ENCODE data around the gene DLGAP4. TPM values are rescaled to one million over a fixed set of nuclear protein-coding genes. Genes with fewer than 3 reads are reported as not detected.

DLGAP4 gene
- total and polyA plus RNA-seq, 9 of the 15 experiments (the other 6 are each of a cell fraction or from before 2014, with no cell fraction given): 0.31 to 34.1 (median 4.5) TPM

- no TSS peak for BruUV-seq (replicated peaks)
- FAIRE-seq (no peak), ATAC-seq (no peak), DNase-seq (ENCODE audit: extremely low read depth in 1 of 4, low spot score in 3 of 4) (no peak)
- WGBS (ENCODE audit: insufficient coverage, low coverage, missing lambda C conversion rate): 4% methylated on average over 11 of the region's 11 CpGs
- Histone ChIP-seq H3K36me3 (ENCODE audit: control insufficient read depth, insufficient read depth, low read length) (no peaks in the 10 kb centered on the region), H3K9ac (ENCODE audit: insufficient read depth in 1 of 2, low read depth in 2 of 2, low read length in 2 of 2) (no peak overlapping the region), H3K79me2 (ENCODE audit: control insufficient read depth, insufficient read depth, low read length) (no peaks in the 10 kb centered on the region), H3K4me3 (no peak overlapping the region), H4K20me1 (replicated peaks; ENCODE audit: control insufficient read depth, insufficient read depth, low read length) (peaks cover 13% of the 10 kb centered on the region), H3K4me2 (ENCODE audit: insufficient read depth, low read length) (no peak overlapping the region), H3K9me1 (ENCODE audit: control insufficient read depth, insufficient read depth, low read length) (no peaks in the 10 kb centered on the region), H3K4me1 (replicated peaks in 1 of 2; ENCODE audit: control insufficient read depth in 2 of 2, insufficient read depth in 2 of 2, low read length in 2 of 2) (no peaks in the 10 kb centered on the region), H3K9me3 (replicated peaks; ENCODE audit: control insufficient read depth, insufficient read depth, low read depth, low read length) (no peaks in the 10 kb centered on the region), H2AFZ (ENCODE audit: low read depth, low read length) (no peak overlapping the region), H3K27me3 (ENCODE audit: control insufficient read depth in 2 of 2, insufficient read depth in 2 of 2, low read length in 2 of 2) (peaks cover 20 to 45% of the 10 kb centered on the region in 2 experiments), H3K27ac (ENCODE audit: extremely low read depth, low read depth, low read length) (no peak overlapping the region)
- ChIA-PET CTCF (ENCODE audit: low intra/inter-chr PET ratio) (no interaction called here), POLR2A (interaction anchor here (0.6 kb wide), 2 partner anchors 16 to 41 kb away, joined by 3 read pairs; no protein-coding TSS in a partner anchor)
- intact Hi-C loops (cut with micrococcal nuclease) (no loop called here), in situ Hi-C loops (cut with MboI) (no loop called here)
- TF ChIP-seq ADNP (tag; IDR thresholded peaks at IDR 0.05) (0 out of 2 replicates have a peak, but pooled peaks have one; percentile 60), ZBTB8A (IDR thresholded peaks at IDR 0.05; ENCODE audit: partially characterized antibody) (no peak), KDM1A (IDR thresholded peaks at IDR 0.05) (peak; percentile 36 to 56; a peak in 3 of 4 replicates), E4F1 (CRISPR knock-in tag; IDR thresholded peaks at IDR 0.05; ENCODE audit: borderline replicate concordance) (no peak), POLR2AphosphoS5 (IDR thresholded peaks at IDR 0.05; ENCODE audit: control insufficient read depth, insufficient read depth, low read depth, low read length) (no peak), TCFL5 (CRISPR knock-in tag; conservative IDR thresholded peaks at IDR 0.05) (no peak), BCOR (IDR thresholded peaks at IDR 0.05) (peak; percentile 87), E2F1 (CRISPR knock-in tag; IDR thresholded peaks at IDR 0.05) (no peak), CBX3 (IDR thresholded peaks at IDR 0.05; ENCODE audit: borderline replicate concordance in 1 of 2, low read length in 2 of 2) (0 out of 3 replicates have a peak, but pooled peaks of 1 of the 2 experiments have one; percentile 15), RBM25 (IDR thresholded peaks at IDR 0.05; ENCODE audit: low read depth, low read length, severe bottlenecking) (peak; percentile 93), SFPQ (IDR thresholded peaks at IDR 0.05; ENCODE audit: low read depth, low read length) (no peak), MECOM (CRISPR knock-in tag; IDR thresholded peaks at IDR 0.05) (no peak), ESRRA (IDR thresholded peaks at IDR 0.05; ENCODE audit: borderline replicate concordance, low read depth) (peak; percentile 81), ZNF830 (CRISPR knock-in tag; IDR thresholded peaks at IDR 0.05) (no peak)
Observed at GRCh38 chr20:36359668-36360406, 53.7 kb downstream of the DLGAP4 start.

Measured in K562 (cell line).